Measurements from ENCODE around the gene LRRC52. TPM values are rescaled to one million over a fixed set of nuclear protein-coding genes. Genes with fewer than 3 reads are reported as not detected.

Gene LRRC52
- total and polyA plus RNA-seq, 4 donors: not detected

GRCh38 chr1:165565751-165566490 lies 22.1 kb downstream of the LRRC52 start:
- Histone ChIP-seq H3K27me3 (ENCODE audit: control insufficient read depth in 4 of 4, insufficient read depth in 4 of 4, low read length in 3 of 4) (no peaks in the 10 kb centered on the region), H3K36me3 (ENCODE audit: control insufficient read depth in 4 of 4, insufficient read depth in 3 of 4, low read depth in 1 of 4, low read length in 3 of 4) (no peaks in the 10 kb centered on the region), H3K9ac (ENCODE audit: low read depth in 1 of 2, low read length in 2 of 2) (no peak overlapping the region), H3K4me1 (ENCODE audit: control insufficient read depth in 4 of 4, insufficient read depth in 4 of 4, low read length in 3 of 4) (no peaks in the 10 kb centered on the region), H3K4me3 (ENCODE audit: low read depth in 1 of 3, low read length in 3 of 3) (no peak overlapping the region), H3K27ac (ENCODE audit: low read depth in 1 of 2, low read length in 2 of 2) (no peak overlapping the region), H3K9me3 (ENCODE audit: control insufficient read depth in 4 of 4, low read length in 3 of 4) (no peaks in the 10 kb centered on the region)
- WGBS: 90% methylated on average over 4 of the region's 4 CpGs
- TF ChIP-seq MAX (IDR thresholded peaks at IDR 0.05) (no peak), CTCF (IDR thresholded peaks at IDR 0.05; ENCODE audit: low read depth, low read length, missing input control) (no peak), EGR1 (IDR thresholded peaks at IDR 0.05; ENCODE audit: low read depth in 2 of 2) (no peak), ZBTB33 (IDR thresholded peaks at IDR 0.05) (no peak), REST (IDR thresholded peaks at IDR 0.05) (no peak), JUND (IDR thresholded peaks at IDR 0.05) (no peak), HNF4G (IDR thresholded peaks at IDR 0.05) (no peak), FOXA2 (IDR thresholded peaks at IDR 0.05) (no peak), GABPA (IDR thresholded peaks at IDR 0.05 in 1 of 2, conservative IDR thresholded peaks at IDR 0.05 in 1 of 2) (no peak), NR2F2 (IDR thresholded peaks at IDR 0.05) (no peak), RAD21 (IDR thresholded peaks at IDR 0.05) (no peak)
- no peak for DNase-seq (ENCODE audit: low spot score)

GRCh38 chr1:165570078-165570477 lies 26.3 kb downstream of the LRRC52 start:
- Histone ChIP-seq H3K36me3 (ENCODE audit: control insufficient read depth in 4 of 4, insufficient read depth in 3 of 4, low read depth in 1 of 4, low read length in 3 of 4) (no peaks in the 10 kb centered on the region), H3K4me1 (ENCODE audit: control insufficient read depth in 4 of 4, insufficient read depth in 4 of 4, low read length in 3 of 4) (no peaks in the 10 kb centered on the region), H3K27me3 (ENCODE audit: control insufficient read depth in 4 of 4, insufficient read depth in 4 of 4, low read length in 3 of 4) (no peaks in the 10 kb centered on the region), H3K9ac (ENCODE audit: low read depth in 1 of 2, low read length in 2 of 2) (no peak overlapping the region), H3K9me3 (ENCODE audit: control insufficient read depth in 4 of 4, low read length in 3 of 4) (no peaks in the 10 kb centered on the region), H3K4me3 (ENCODE audit: low read depth in 1 of 3, low read length in 3 of 3) (no peak overlapping the region), H3K27ac (ENCODE audit: low read depth in 1 of 2, low read length in 2 of 2) (no peak overlapping the region)
- WGBS: 52% methylated on average over 3 of the region's 3 CpGs
- TF ChIP-seq CTCF (IDR thresholded peaks at IDR 0.05; ENCODE audit: low read depth, low read length, missing input control): no peak
- TF ChIP-seq RAD21 (IDR thresholded peaks at IDR 0.05): no peak
- no peak for TF ChIP-seq JUND (IDR thresholded peaks at IDR 0.05)
- no peak for TF ChIP-seq FOXA2 (IDR thresholded peaks at IDR 0.05)
- TF ChIP-seq YY1 (IDR thresholded peaks at IDR 0.05): no peak
- DNase-seq (ENCODE audit: low spot score): no peak
